ENCODE results near the gene ZNF700. TPM values are rescaled to one million over a fixed set of nuclear protein-coding genes. Genes with fewer than 3 reads are reported as not detected.
"Not testable (repeated sequence)": the region's sequence is repeated elsewhere in the genome, so short reads cannot be mapped to it uniquely, and the experiment has no call there.

ZNF700 gene
- total RNA-seq, 1 donor, result 9.4 TPM

DNA sequence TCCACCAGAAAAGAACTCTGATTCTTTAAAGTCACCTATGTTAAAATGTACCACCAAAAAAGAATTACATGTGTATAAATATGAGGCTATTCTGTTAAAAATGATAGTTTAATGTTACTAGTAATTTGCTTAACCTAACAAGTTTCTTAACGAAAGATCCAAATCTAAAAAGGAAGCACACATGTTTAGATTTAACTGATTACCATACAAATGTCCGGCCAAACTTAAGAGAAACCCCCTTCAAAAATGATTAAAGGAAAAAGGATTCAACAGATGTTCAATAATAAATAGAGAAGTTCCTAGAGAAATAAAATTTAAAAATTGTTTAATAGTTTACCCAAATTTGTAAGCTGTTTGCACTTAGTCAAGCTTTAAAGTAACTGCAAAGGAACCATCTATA lies 42.3 kb upstream of the ZNF700 start:
- H3K4me3 ChIP-seq (ENCODE audit: insufficient read depth, low read length), result no peak overlapping the region
- no peak overlapping the region for H3K4me2 ChIP-seq (ENCODE audit: insufficient read depth, low read length)
- H3K79me2 ChIP-seq (ENCODE audit: insufficient read depth, low read length), result no peaks in the 10 kb centered on the region
- H3K27ac ChIP-seq (ENCODE audit: low read depth, low read length), result no peak overlapping the region
- TF ChIP-seq, protein P1, sequence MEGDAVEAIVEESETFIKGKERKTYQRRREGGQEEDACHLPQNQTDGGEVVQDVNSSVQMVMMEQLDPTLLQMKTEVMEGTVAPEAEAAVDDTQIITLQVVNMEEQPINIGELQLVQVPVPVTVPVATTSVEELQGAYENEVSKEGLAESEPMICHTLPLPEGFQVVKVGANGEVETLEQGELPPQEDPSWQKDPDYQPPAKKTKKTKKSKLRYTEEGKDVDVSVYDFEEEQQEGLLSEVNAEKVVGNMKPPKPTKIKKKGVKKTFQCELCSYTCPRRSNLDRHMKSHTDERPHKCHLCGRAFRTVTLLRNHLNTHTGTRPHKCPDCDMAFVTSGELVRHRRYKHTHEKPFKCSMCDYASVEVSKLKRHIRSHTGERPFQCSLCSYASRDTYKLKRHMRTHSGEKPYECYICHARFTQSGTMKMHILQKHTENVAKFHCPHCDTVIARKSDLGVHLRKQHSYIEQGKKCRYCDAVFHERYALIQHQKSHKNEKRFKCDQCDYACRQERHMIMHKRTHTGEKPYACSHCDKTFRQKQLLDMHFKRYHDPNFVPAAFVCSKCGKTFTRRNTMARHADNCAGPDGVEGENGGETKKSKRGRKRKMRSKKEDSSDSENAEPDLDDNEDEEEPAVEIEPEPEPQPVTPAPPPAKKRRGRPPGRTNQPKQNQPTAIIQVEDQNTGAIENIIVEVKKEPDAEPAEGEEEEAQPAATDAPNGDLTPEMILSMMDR (IDR thresholded peaks at IDR 0.05; ENCODE audit: extremely low read depth, low read depth, low read length), result no peak
- H3K27me3 ChIP-seq (ENCODE audit: insufficient read depth, low read length), result no peaks in the 10 kb centered on the region
- DNase-seq (ENCODE audit: insufficient read length, low spot score, missing footprints), result peak; percentile 35
- peaks cover 5% of the 10 kb centered on the region for H3K4me1 ChIP-seq (ENCODE audit: insufficient read depth, low read length)
- no peaks in the 10 kb centered on the region for H4K20me1 ChIP-seq (ENCODE audit: insufficient read depth, low read length)
- H2AFZ ChIP-seq (ENCODE audit: low read length), result no peak overlapping the region
- no peaks in the 10 kb centered on the region for H3K36me3 ChIP-seq (ENCODE audit: insufficient read depth, low read length)
- H3K9me3 ChIP-seq (ENCODE audit: low read depth, low read length), result no peaks in the 10 kb centered on the region

DNA sequence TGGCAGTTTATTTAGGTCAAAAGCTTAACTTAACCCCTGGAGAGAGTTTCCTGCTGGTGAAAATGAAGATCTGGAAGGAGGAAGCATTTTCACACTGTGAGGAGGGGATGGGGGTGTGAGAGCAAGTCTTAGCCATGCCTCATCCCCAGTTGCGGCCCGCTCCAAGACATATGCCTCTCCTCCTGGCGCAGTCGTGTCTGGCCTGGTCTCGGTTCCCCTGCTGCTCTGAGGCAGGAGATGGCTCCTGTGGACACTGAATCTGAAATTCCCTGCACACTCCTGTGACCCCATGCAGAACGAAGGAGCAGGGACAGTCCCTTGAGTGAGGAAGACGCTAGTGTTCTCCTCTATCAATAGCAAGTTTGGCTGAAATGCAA lies 37.7 kb upstream of the ZNF700 start:
- Histone ChIP-seq H3K27ac (ENCODE audit: low read depth, low read length) (peak overlapping the region; percentile 2), H3K4me2 (ENCODE audit: insufficient read depth, low read length) (peak overlapping the region; percentile 75), H3K4me3 (ENCODE audit: insufficient read depth, low read length) (peak overlapping the region; percentile 77), H4K20me1 (ENCODE audit: insufficient read depth, low read length) (no peaks in the 10 kb centered on the region), H3K4me1 (ENCODE audit: insufficient read depth, low read length) (peaks cover 6% of the 10 kb centered on the region), H3K79me2 (ENCODE audit: insufficient read depth, low read length) (no peaks in the 10 kb centered on the region), H3K9me3 (ENCODE audit: low read depth, low read length) (no peaks in the 10 kb centered on the region), H3K27me3 (ENCODE audit: insufficient read depth, low read length) (no peaks in the 10 kb centered on the region), H2AFZ (ENCODE audit: low read length) (peak overlapping the region; percentile 85), H3K36me3 (ENCODE audit: insufficient read depth, low read length) (no peaks in the 10 kb centered on the region)
- DNase-seq (ENCODE audit: insufficient read length, low spot score, missing footprints), result no peak
- TF ChIP-seq, protein P1 (IDR thresholded peaks at IDR 0.05; ENCODE audit: extremely low read depth, low read depth, low read length), result no peak

DNA sequence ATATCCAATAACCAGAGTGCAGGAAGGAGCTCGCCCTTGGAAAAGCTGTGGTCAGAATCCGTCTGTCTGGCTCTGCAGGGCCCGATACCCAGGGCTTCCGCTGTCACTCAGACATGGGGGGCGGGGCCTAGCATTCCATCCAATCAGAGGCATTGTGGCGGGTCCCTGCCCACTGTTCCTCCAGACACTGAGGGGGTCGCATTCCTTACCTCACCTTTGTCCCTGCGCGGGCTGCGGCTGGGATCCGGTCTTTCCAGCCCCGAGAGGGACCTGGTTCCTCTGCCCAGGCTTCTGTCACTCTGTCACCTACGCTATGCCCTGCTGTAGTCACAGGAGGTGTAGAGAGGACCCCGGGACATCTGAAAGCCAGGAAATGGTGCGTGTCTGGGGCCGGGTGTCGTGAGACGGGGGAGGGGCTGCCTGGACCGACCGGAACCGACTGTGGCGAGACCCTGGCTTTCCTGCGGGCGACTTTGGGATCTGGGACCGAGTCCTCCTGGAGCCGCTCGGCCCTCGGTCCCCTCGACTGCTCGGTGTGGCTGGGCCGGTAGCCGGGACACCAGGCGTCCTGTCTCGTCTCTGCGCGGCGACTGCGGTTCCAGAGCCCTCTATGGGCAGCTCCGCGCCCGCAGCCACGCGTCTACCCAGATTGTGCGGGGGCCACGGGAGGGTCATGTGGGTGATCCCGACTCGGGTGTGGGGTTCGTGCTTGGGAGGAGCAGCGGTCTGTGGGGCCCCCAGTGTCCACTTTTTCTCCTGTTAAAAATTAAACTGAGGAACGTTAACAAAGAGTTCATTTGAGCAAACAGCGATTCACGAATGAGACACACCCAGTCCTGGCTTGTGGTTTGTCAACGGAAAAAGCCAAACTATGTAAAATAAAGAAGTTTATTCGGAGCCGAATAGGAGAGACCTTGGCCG lies 37.0 kb upstream of the ZNF700 start, which contains the start of gene ZNF69:
Gene ZNF69 (plus strand): TSS at position 172 of the 921 bp plus-strand sequence. CDS start 142 bp downstream, at position 314.
- H2AFZ ChIP-seq (ENCODE audit: low read length), result peak within 1 kb of the TSS; percentile 85
- peak within 1 kb of the TSS; percentile 77 for H3K4me3 ChIP-seq (ENCODE audit: insufficient read depth, low read length)
- TF ChIP-seq, protein P1 (IDR thresholded peaks at IDR 0.05; ENCODE audit: extremely low read depth, low read depth, low read length), result no peak
- H4K20me1 ChIP-seq (ENCODE audit: insufficient read depth, low read length), result no peaks in the 10 kb centered on the region
- peaks cover 6% of the 10 kb centered on the region for H3K4me1 ChIP-seq (ENCODE audit: insufficient read depth, low read length)
- DNase-seq (ENCODE audit: insufficient read length, low spot score, missing footprints), result peak; percentile 89
- H3K4me2 ChIP-seq (ENCODE audit: insufficient read depth, low read length), result peak within 1 kb of the TSS; percentile 75
- no peaks in the 10 kb centered on the region for H3K27me3 ChIP-seq (ENCODE audit: insufficient read depth, low read length)
- H3K9me3 ChIP-seq (ENCODE audit: low read depth, low read length), result no peaks in the 10 kb centered on the region
- H3K79me2 ChIP-seq (ENCODE audit: insufficient read depth, low read length), result no peaks in the 10 kb centered on the region
- no peaks in the 10 kb centered on the region for H3K36me3 ChIP-seq (ENCODE audit: insufficient read depth, low read length)
- H3K27ac ChIP-seq (ENCODE audit: low read depth, low read length), result peak within 1 kb of the TSS; percentile 2

DNA sequence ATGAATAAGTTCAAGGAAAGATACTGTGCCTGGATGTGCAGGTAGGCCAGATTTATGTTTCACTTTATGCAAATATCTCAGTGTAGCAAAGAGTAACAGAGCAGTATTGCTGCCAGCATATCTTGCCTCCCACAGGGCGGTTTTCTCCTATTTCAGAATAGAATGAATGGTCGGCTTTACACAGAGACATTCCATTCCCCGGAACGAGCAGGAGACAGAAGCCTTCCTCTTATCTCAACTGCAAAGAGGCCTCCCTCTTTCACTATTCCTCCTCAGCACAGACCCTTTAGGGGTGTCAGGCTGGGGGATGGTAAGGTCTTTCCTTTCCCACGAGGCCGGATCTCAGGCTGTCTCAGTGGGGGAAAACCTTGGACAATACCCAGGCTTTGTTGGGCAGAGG lies 35.0 kb upstream of the ZNF700 start:
- not testable (repeated sequence) for H3K9me3 ChIP-seq (ENCODE audit: low read depth, low read length); H4K20me1 ChIP-seq (ENCODE audit: insufficient read depth, low read length); DNase-seq (ENCODE audit: insufficient read length, low spot score, missing footprints); H3K79me2 ChIP-seq (ENCODE audit: insufficient read depth, low read length); H3K4me2 ChIP-seq (ENCODE audit: insufficient read depth, low read length); H3K4me3 ChIP-seq (ENCODE audit: insufficient read depth, low read length); H3K27ac ChIP-seq (ENCODE audit: low read depth, low read length); H3K27me3 ChIP-seq (ENCODE audit: insufficient read depth, low read length); H3K36me3 ChIP-seq (ENCODE audit: insufficient read depth, low read length); H2AFZ ChIP-seq (ENCODE audit: low read length); H3K4me1 ChIP-seq (ENCODE audit: insufficient read depth, low read length)
